ENCODE data around the gene BROX.

The BROX gene

DNA sequence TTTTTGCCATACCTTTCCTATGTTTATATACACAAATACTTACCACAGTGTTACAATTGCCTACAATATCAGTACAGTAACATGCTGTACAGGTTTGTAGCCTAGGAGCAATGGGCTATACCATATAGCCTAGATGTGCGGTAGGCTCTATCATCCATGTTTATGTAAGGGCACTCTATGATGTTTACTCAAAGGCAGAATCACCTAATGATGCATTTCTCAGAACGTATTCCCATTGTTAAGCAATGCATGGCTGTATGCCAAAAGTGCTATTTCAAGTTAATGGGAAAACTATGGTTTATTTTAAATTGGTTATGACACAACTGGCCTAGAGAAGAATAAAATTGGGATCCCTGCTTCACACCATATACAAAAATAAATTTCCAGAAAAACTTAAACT lies 65.6 kb downstream of the BROX start:
- no peak for DNase-seq (ENCODE audit: low spot score)

DNA sequence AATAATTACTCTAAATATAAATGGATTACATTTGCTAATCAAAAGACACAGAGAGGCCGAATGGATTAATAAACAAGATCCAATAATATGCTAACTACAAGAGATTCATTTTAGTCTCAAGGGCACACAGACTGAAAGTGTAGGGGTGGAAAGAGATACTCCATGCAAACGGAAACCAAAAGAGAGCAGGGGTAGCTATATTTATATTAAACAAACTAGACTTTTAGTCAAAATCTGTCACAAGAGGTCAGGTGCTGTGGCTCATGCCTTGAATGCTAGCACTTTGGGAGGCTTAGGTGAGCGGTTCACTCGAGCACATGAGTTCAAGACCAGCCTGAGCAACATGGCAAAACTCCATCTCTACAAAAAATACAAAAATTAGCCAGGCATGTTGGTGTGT lies 68.9 kb downstream of the BROX start:
- DNase-seq (ENCODE audit: low spot score): no peak

DNA sequence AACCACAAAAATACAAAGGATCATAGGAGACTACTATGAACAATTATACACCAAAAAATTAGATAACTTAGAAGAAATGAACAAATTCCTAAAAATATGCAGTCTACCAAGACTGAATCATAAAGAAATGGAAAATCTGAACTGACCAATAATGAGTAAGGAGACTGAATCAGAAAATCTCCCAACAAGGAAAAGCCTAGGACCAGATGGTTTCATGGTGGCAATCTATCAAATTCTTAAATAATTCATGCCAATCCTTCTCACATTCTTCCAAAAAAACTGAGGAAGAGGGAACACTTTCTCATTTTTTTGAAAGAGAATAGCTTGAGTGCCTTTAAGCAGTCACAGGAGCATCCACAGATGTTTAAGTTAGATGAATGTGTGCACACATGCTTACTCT lies 70.7 kb downstream of the BROX start:
- no peak for DNase-seq (ENCODE audit: low spot score)

DNA sequence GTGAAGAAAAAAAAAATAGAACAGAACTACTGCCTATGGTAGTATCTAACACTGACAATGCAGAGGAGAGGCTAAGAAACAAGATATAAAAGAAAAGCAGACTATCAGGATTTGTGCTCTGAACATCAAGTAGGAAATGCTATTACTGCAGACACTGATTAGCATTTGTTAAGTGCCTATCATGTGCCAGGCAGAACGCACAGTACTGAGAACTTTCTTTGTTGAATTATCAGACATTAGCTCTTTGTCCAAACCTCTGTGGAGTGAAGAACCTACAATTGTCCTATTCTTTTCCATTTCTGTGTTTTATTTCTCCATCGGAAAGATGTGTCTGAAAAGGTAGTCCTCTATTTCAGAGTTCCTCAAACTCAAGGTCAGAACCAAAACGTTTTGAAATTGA lies 72.0 kb downstream of the BROX start:
- no peak for DNase-seq (ENCODE audit: low spot score)
